NCI-H774 (cell line): Measurements from ENCODE around the gene CACNA1I.

Source experiments
- DNase-seq: peaks from one replicate; lab custom pipeline; 2025; lab: John Stamatoyannopoulos, UW

Gene CACNA1I

GRCh38 chr22:39669432-39669831 lies 98.9 kb downstream of the CACNA1I start:
- no peak for DNase-seq

- no peak for DNase-seq
Measured at GRCh38 chr22:39671936-39672335, 101.4 kb downstream of the CACNA1I start.

- no peak for DNase-seq
Measured at GRCh38 chr22:39674536-39674935, 104.0 kb downstream of the CACNA1I start.

GRCh38 chr22:39675947-39676346 lies 105.4 kb downstream of the CACNA1I start:
- DNase-seq = no peak

- DNase-seq = no peak
Measured at GRCh38 chr22:39677967-39678366, 107.4 kb downstream of the CACNA1I start.

GRCh38 chr22:39678862-39679490 lies 108.4 kb downstream of the CACNA1I start:
- no peak for DNase-seq

GRCh38 chr22:39679652-39680051 lies 109.1 kb downstream of the CACNA1I start:
- no peak for DNase-seq

- DNase-seq = no peak
Measured at GRCh38 chr22:39680486-39680885, 109.9 kb downstream of the CACNA1I start.

- no peak for DNase-seq
Measured at GRCh38 chr22:39681038-39681861, 110.7 kb downstream of the CACNA1I start.

GRCh38 chr22:39682994-39683393 lies 112.4 kb downstream of the CACNA1I start:
- DNase-seq = no peak

- no peak for DNase-seq
Measured at GRCh38 chr22:39683639-39684038, 113.1 kb downstream of the CACNA1I start.

GRCh38 chr22:39684702-39685281 lies 114.2 kb downstream of the CACNA1I start:
- no peak for DNase-seq

- DNase-seq = no peak
Measured at GRCh38 chr22:39685336-39686177, 115.0 kb downstream of the CACNA1I start.

GRCh38 chr22:39686178-39686620 lies 115.6 kb downstream of the CACNA1I start:
- DNase-seq = no peak

GRCh38 chr22:39686776-39687525 lies 116.4 kb downstream of the CACNA1I start:
- DNase-seq = no peak

GRCh38 chr22:39688186-39688785 lies 117.7 kb downstream of the CACNA1I start:
- no peak for DNase-seq

- no peak for DNase-seq
Measured at GRCh38 chr22:39689421-39689820, 118.9 kb downstream of the CACNA1I start.

- DNase-seq = no peak
Measured at GRCh38 chr22:39690881-39691605, 120.5 kb downstream of the CACNA1I start.

GRCh38 chr22:39693943-39694500 lies 123.5 kb downstream of the CACNA1I start:
- no peak for DNase-seq
